Hepatocyte (in vitro differentiated cells): ENCODE measurements around the gene LY86. TPM values are rescaled to one million over a fixed set of nuclear protein-coding genes. Genes with fewer than 3 reads are reported as not detected.

Experiments
- DNase-seq: peaks from one replicate; pipeline ENCODE4 v3.0.0-alpha.2; 2016; ENCODE audit warnings: low spot score
- H2AFZ ChIP-seq: fragments of 200-600 bp; sonication (generic); 2 replicates; pipeline ENCODE4 v1.6.0; 2016; ENCODE audit warnings: antibody characterized with exemption, mild to moderate bottlenecking
- H3K27ac ChIP-seq: fragments of 200-600 bp; sonication (generic); 2 replicates; pipeline ENCODE4 v1.5.1; 2016; ENCODE audit warnings: mild to moderate bottlenecking
- H3K27me3 ChIP-seq: fragments of 200-600 bp; sonication (generic); 2 replicates; pipeline ENCODE4 v1.6.1; 2016
- H3K36me3 ChIP-seq: fragments of 200-600 bp; sonication (generic); replicated peaks from 2 replicates; pipeline ENCODE4 v1.5.1; 2016; ENCODE audit warnings: low read depth; ENCODE audit not compliant: insufficient read depth
- H3K4me1 ChIP-seq: fragments of 200-600 bp; sonication (generic); 2 replicates; pipeline ENCODE4 v1.5.1; 2016; ENCODE audit warnings: mild to moderate bottlenecking, moderate library complexity; ENCODE audit not compliant: insufficient read depth
- H3K4me2 ChIP-seq: fragments of 200-600 bp; sonication (generic); 2 replicates; pipeline ENCODE4 v1.6.0; 2016
- H3K4me3 ChIP-seq: fragments of 200-600 bp; sonication (generic); 2 replicates; pipeline ENCODE4 v1.5.1; 2016; ENCODE audit warnings: mild to moderate bottlenecking
- H3K79me2 ChIP-seq: fragments of 200-600 bp; sonication (generic); 2 replicates; pipeline ENCODE4 v1.6.0; 2017; ENCODE audit warnings: mild to moderate bottlenecking
- H3K9me2 ChIP-seq: fragments of 200-600 bp; sonication (generic); replicated peaks from 2 replicates; pipeline ENCODE4 v1.6.0; 2017; ENCODE audit warnings: mild to moderate bottlenecking; ENCODE audit not compliant: insufficient read depth
- H3K9me3 ChIP-seq: fragments of 200-600 bp; sonication (generic); 2 replicates; pipeline ENCODE4 v1.5.1; 2016; ENCODE audit warnings: low read depth, mild to moderate bottlenecking
- H4K20me1 ChIP-seq: fragments of 200-600 bp; sonication (generic); 2 replicates; pipeline ENCODE4 v1.6.0; 2016; ENCODE audit warnings: mild to moderate bottlenecking; ENCODE audit not compliant: insufficient read depth, poor library complexity, severe bottlenecking
- EZH2 ChIP-seq: fragments of 200-600 bp; sonication (generic); IDR thresholded peaks from 2 replicates; pipeline ENCODE4 v1.6.1; 2016; ENCODE audit warnings: antibody characterized with exemption, mild to moderate bottlenecking, borderline replicate concordance
- EZH2phosphoT487 ChIP-seq: fragments of 200-600 bp; sonication (generic); IDR thresholded peaks from one replicate; pipeline ENCODE4 v1.6.1; 2018; ENCODE audit warnings: antibody characterized with exemption, mild to moderate bottlenecking, low read depth, moderate library complexity; ENCODE audit not compliant: unreplicated experiment, severe bottlenecking
- WGBS: methylation state at CpG from one replicate; pipeline ENCODE4 v1.1.6; 2016; ENCODE audit warnings: low lambda C conversion rate; ENCODE audit errors: missing lambda C conversion rate; 5-methylcytosine and 5-hydroxymethylcytosine counted together
- polyA plus RNA-seq: library from polyadenylated mRNA; unstranded; fragments of >200 nt; fragmentation: Nextera tagmentation; extraction: Ambion mirVana; gene quantifications from 2 replicates; pipeline ENCODE4 v1.2.1, GENCODE V29; 2016
- total RNA-seq: library from RNA; depleted of rRNA; stranded (reverse); fragments of >200 nt; gene quantifications from 2 replicates; pipeline ENCODE4 v1.2.3, GENCODE V29; 2014
- TF ChIP-seq, protein P1 (sequence below): fragments of 200-600 bp; sonication (generic); IDR thresholded peaks from 2 replicates; pipeline ENCODE4 v1.5.1; 2016; ENCODE audit warnings: antibody characterized with exemption, mild to moderate bottlenecking; ENCODE audit not compliant: poor library complexity

Gene LY86
- total and polyA plus RNA-seq, 2 experiments from 2014 or later, result 0.27 to 0.82 TPM

DNA sequence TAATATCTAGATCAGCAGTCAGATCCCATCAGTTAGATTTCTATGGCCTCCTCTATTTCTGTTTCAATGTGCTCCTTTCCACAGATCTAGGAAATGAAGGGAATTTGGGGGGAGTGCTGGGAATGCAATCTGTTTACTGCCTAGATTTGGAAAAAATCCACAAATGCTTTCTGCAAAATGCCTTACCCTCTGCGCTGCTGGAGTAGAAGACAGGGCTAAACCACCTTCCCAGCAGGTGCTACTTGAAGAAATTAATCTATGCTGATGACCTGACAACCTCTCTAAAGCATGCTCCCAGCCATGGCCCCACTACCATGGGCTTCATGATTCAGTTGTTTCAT, 46.2 kb downstream of the LY86 start:
- no peaks in the 10 kb centered on the region for H3K79me2 ChIP-seq
- no peak overlapping the region for H3K4me3 ChIP-seq
- no peak for DNase-seq
- no peak overlapping the region for H3K27ac ChIP-seq
- no peak overlapping the region for H2AFZ ChIP-seq
- no peaks in the 10 kb centered on the region for H3K9me2 ChIP-seq
- H3K4me2 ChIP-seq, result no peak overlapping the region
- peaks cover under 1% of the 10 kb centered on the region for H3K4me1 ChIP-seq
- no peaks in the 10 kb centered on the region for H3K27me3 ChIP-seq
- TF ChIP-seq EZH2, result no peak
- TF ChIP-seq, protein P1, sequence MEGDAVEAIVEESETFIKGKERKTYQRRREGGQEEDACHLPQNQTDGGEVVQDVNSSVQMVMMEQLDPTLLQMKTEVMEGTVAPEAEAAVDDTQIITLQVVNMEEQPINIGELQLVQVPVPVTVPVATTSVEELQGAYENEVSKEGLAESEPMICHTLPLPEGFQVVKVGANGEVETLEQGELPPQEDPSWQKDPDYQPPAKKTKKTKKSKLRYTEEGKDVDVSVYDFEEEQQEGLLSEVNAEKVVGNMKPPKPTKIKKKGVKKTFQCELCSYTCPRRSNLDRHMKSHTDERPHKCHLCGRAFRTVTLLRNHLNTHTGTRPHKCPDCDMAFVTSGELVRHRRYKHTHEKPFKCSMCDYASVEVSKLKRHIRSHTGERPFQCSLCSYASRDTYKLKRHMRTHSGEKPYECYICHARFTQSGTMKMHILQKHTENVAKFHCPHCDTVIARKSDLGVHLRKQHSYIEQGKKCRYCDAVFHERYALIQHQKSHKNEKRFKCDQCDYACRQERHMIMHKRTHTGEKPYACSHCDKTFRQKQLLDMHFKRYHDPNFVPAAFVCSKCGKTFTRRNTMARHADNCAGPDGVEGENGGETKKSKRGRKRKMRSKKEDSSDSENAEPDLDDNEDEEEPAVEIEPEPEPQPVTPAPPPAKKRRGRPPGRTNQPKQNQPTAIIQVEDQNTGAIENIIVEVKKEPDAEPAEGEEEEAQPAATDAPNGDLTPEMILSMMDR, result no peak
- no peak for TF ChIP-seq EZH2phosphoT487
- no peaks in the 10 kb centered on the region for H3K9me3 ChIP-seq
- no peaks in the 10 kb centered on the region for H3K36me3 ChIP-seq
- H4K20me1 ChIP-seq, result no peaks in the 10 kb centered on the region
- WGBS, result 86% methylated on average over 1 of the region's 1 CpG

DNA sequence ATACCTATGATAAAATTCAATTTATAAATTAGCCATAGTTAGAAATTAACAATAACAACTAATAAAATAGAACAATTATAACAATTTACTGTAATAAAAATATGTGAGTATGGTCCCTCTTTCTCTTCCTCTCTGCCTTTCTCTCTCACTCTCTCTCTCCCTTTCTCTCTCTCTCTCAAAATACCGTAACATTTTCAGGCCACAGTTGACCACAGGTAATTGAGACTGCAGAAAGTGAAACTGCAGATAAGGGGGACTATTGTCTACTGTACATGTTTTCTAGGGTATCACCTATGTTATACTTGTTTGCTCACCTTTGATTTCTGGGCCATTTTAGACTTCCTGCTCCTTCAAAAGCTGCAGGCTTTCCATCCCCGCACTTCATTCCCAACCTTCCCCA, 46.8 kb downstream of the LY86 start:
- Histone ChIP-seq H2AFZ (no peak overlapping the region), H3K4me3 (no peak overlapping the region), H3K36me3 (no peaks in the 10 kb centered on the region), H3K79me2 (no peaks in the 10 kb centered on the region), H4K20me1 (no peaks in the 10 kb centered on the region), H3K4me1 (no peaks in the 10 kb centered on the region), H3K27ac (no peak overlapping the region), H3K27me3 (no peaks in the 10 kb centered on the region), H3K4me2 (no peak overlapping the region), H3K9me3 (no peaks in the 10 kb centered on the region), H3K9me2 (no peaks in the 10 kb centered on the region)
- 96% methylated on average over 2 of the region's 2 CpGs for WGBS
- TF ChIP-seq, protein P1, result no peak
- TF ChIP-seq EZH2 (no peak), EZH2phosphoT487 (no peak)
- no peak for DNase-seq

DNA sequence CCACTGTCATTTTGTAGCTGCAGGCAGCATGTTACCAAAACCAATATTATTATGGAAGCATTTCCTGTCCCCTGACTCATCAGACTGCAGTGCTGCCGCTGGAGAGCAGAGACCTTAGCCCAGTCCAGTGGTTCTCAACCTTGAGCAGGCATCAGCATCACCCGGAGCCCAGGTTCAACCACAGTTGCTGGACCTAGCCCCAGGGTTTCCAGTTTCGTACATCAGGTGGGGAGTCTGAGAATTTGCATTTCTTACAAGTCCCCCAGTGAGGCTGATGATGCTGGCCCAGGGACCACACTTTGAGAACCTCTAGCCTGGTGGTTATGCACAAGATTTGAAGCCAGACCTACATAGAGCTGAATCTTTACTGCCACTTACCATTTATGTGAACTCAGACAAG, 47.3 kb downstream of the LY86 start:
- no peaks in the 10 kb centered on the region for H3K27me3 ChIP-seq
- WGBS, result 90% methylated on average over 3 of the region's 3 CpGs
- TF ChIP-seq, protein P1, result no peak
- TF ChIP-seq EZH2, result no peak
- no peak for TF ChIP-seq EZH2phosphoT487

DNA sequence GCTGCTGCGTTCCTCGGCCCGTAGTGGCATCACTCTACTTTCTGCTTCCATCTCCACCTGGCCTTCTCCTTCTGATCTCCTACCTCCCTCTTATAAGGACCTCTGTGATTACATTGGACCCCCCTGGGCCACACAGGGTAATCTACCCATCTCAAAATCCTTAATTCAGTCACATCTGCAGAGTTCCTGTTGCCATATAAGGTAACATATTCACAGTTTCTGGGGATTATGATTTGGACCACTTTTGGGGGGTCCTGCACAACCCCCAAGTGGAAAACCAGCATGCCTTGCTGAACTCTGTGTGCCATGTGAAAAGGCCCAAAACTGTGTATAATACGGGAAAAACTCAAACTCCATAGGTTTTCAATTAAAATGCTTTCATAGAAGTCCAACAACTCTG, 51.1 kb downstream of the LY86 start:
- H2AFZ ChIP-seq, result no peak overlapping the region
- TF ChIP-seq EZH2, result no peak
- no peak for TF ChIP-seq EZH2phosphoT487
- TF ChIP-seq, protein P1, result no peak
- no peak for DNase-seq

More for the DNA sequence above, 47.3 kb downstream of the LY86 start:
- Histone ChIP-seq H4K20me1 (no peaks in the 10 kb centered on the region), H3K9me2 (no peaks in the 10 kb centered on the region), H3K9me3 (no peaks in the 10 kb centered on the region), H3K79me2 (no peaks in the 10 kb centered on the region), H3K4me3 (no peak overlapping the region), H3K4me2 (no peak overlapping the region), H3K27ac (no peak overlapping the region), H2AFZ (no peak overlapping the region), H3K36me3 (no peaks in the 10 kb centered on the region), H3K4me1 (no peaks in the 10 kb centered on the region)
- no peak for DNase-seq

More for the DNA sequence above, 51.1 kb downstream of the LY86 start:
- Histone ChIP-seq H3K4me2 (no peak overlapping the region), H3K4me3 (no peak overlapping the region), H4K20me1 (no peaks in the 10 kb centered on the region), H3K27ac (no peak overlapping the region), H3K9me3 (no peaks in the 10 kb centered on the region), H3K4me1 (no peaks in the 10 kb centered on the region), H3K36me3 (no peaks in the 10 kb centered on the region), H3K9me2 (no peaks in the 10 kb centered on the region), H3K27me3 (no peaks in the 10 kb centered on the region), H3K79me2 (no peaks in the 10 kb centered on the region)
- 97% methylated on average over 4 of the region's 4 CpGs for WGBS
